Panc1 (cell line): ENCODE data around the gene CACFD1. TPM values are rescaled to one million over a fixed set of nuclear protein-coding genes. Genes with fewer than 3 reads are reported as not detected.

Experiments
- ATAC-seq: fragments of 200-7000 bp; cut with Tn5 transposase; 2 replicates; pipeline ENCODE4 v1.9.1; 2020; ENCODE audit warnings: mild to moderate bottlenecking, moderate library complexity
- BruUV-seq: library from RNA; stranded (reverse); fragments of 400-500 nt; replicated peaks from 2 replicates; lab custom pipeline; 2021; lab: Mats Ljungman, UMichigan
- CTCF ChIA-PET: fragments of 300-600 bp; sonication (Branson Sonifier 250); formaldehyde crosslinking; loops from one replicate; lab custom pipeline; 2022; ENCODE audit warnings: antibody characterized with exemption; lab: Charles Lee
- POLR2A ChIA-PET: fragments of 300-600 bp; sonication (Branson Sonifier 250); formaldehyde crosslinking; loops from one replicate; lab custom pipeline; 2022; ENCODE audit warnings: antibody characterized with exemption; lab: Charles Lee
- DNase-seq: peaks from one replicate; pipeline ENCODE4 v3.0.0-alpha.2; 2010; ENCODE audit warnings: low read depth, low spot score
- H3K27ac ChIP-seq: 2 replicates; pipeline ENCODE4 v1.5.1; 2011; ENCODE audit warnings: mild to moderate bottlenecking, low read length, inconsistent platforms
- H3K27me3 ChIP-seq: fragments of 200-500 bp; sonication (Bioruptor generic); 2 replicates; pipeline ENCODE4 v1.6.0; 2014; ENCODE audit warnings: low read length, inconsistent platforms; ENCODE audit not compliant: control insufficient read depth, insufficient read depth
- H3K36me3 ChIP-seq: fragments of 200-500 bp; sonication (Bioruptor generic); 2 replicates; pipeline ENCODE4 v1.5.1; 2014; ENCODE audit warnings: inconsistent platforms, mild to moderate bottlenecking, low read length, moderate library complexity; ENCODE audit not compliant: control insufficient read depth, insufficient read depth
- H3K4me1 ChIP-seq: 2 replicates; pipeline ENCODE4 v1.5.1; 2011; ENCODE audit warnings: inconsistent platforms, mild to moderate bottlenecking, low read length, moderate library complexity; ENCODE audit not compliant: control insufficient read depth, insufficient read depth
- H3K4me3 ChIP-seq, 2 experiments: 2 replicates each; pipeline ENCODE4 v1.5.1; 2011 to 2012; ENCODE audit warnings: low read depth in 2 of 2, low read length in 2 of 2, mild to moderate bottlenecking in 2 of 2, inconsistent platforms in 1 of 2, moderate library complexity in 1 of 2
- H3K9me3 ChIP-seq: fragments of 200-500 bp; sonication (Bioruptor generic); 2 replicates; pipeline ENCODE4 v1.5.1; 2014; ENCODE audit warnings: low read depth, mild to moderate bottlenecking, inconsistent platforms, low read length, moderate library complexity; ENCODE audit not compliant: control insufficient read depth, insufficient read depth
- POLR2AphosphoS5 ChIP-seq: IDR thresholded peaks from 2 replicates; pipeline ENCODE4 v1.6.1; 2012; ENCODE audit warnings: mild to moderate bottlenecking, low read depth, low read length, moderate library complexity
- SIN3A ChIP-seq: IDR thresholded peaks from 2 replicates; pipeline ENCODE4 v1.6.1; 2012; ENCODE audit warnings: low read depth, mild to moderate bottlenecking, low read length, moderate library complexity, borderline replicate concordance; ENCODE audit not compliant: insufficient read depth
- TCF7L2 ChIP-seq: IDR thresholded peaks from 2 replicates; pipeline ENCODE4 v1.6.1; 2011; ENCODE audit warnings: mild to moderate bottlenecking, low read depth, low read length, inconsistent platforms
- in situ Hi-C: cut with HindIII; loops from 2 replicates; pipeline ENCODE4 v1.10.0; 2016; ENCODE audit warnings: low sequenced_read_pairs, low pct_unique_long_range_greater_than_20kb
- intact Hi-C: fragments of 100-400 bp; cut with micrococcal nuclease; formaldehyde crosslinking; loops from one replicate; pipeline ENCODE4 v1.10.0; 2022; ENCODE audit not compliant: unreplicated experiment
- total RNA-seq: library from RNA; stranded (reverse); gene quantifications from one replicate; pipeline ENCODE4 v1.2.1, GENCODE V29; 2021; ENCODE audit not compliant: unreplicated experiment
- TF ChIP-seq, protein P1 (sequence below): fragments of 450-650 bp; IDR thresholded peaks from 2 replicates; pipeline ENCODE4 v1.5.1; 2017; ENCODE audit warnings: mild to moderate bottlenecking
- TF ChIP-seq, protein P2 (sequence below), 2 experiments: IDR thresholded peaks; 2 replicates each; pipeline ENCODE4 v1.6.1; 2011 to 2012; ENCODE audit warnings: low read depth in 2 of 2, control low read depth in 1 of 2, low read length in 1 of 2, mild to moderate bottlenecking in 1 of 2, moderate library complexity in 1 of 2; ENCODE audit not compliant: insufficient read depth in 1 of 2

CACFD1 gene
- total RNA-seq, 1 experiment from 2014 or later = 13.9 TPM

DNA sequence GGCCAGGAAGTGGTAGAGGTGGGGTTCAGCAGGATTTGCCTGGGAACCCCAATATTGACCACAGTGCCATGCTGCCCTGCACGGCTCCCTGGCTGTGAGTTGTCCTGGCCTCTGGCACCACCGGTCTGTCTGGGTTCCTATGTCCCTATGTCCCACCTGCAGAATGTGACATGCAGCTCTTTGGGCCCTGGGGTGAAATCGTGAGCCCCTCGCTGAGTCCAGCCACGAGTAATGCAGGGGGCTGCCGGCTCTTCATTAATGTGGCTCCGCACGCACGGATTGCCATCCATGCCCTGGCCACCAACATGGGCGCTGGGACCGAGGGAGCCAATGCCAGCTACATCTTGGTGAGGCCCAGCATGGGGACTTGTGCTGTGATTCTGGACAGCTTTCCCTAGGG, 2.0 kb upstream of the CACFD1 start:
- Histone ChIP-seq H3K27ac (no peak overlapping the region), H3K4me3 (no peak overlapping the region), H3K27me3 (no peaks in the 10 kb centered on the region), H3K9me3 (no peaks in the 10 kb centered on the region), H3K4me1 (peaks cover 19% of the 10 kb centered on the region), H3K36me3 (no peaks in the 10 kb centered on the region)
- CTCF ChIA-PET = interaction anchor here (0.6 kb wide), 1 partner anchor 15 kb away, joined by 5 read pairs; no protein-coding TSS in a partner anchor
- DNase-seq (no peak), ATAC-seq (no peak)
- no peak for TF ChIP-seq SIN3A
- TF ChIP-seq, protein P1, sequence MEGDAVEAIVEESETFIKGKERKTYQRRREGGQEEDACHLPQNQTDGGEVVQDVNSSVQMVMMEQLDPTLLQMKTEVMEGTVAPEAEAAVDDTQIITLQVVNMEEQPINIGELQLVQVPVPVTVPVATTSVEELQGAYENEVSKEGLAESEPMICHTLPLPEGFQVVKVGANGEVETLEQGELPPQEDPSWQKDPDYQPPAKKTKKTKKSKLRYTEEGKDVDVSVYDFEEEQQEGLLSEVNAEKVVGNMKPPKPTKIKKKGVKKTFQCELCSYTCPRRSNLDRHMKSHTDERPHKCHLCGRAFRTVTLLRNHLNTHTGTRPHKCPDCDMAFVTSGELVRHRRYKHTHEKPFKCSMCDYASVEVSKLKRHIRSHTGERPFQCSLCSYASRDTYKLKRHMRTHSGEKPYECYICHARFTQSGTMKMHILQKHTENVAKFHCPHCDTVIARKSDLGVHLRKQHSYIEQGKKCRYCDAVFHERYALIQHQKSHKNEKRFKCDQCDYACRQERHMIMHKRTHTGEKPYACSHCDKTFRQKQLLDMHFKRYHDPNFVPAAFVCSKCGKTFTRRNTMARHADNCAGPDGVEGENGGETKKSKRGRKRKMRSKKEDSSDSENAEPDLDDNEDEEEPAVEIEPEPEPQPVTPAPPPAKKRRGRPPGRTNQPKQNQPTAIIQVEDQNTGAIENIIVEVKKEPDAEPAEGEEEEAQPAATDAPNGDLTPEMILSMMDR = no peak
- TF ChIP-seq POLR2AphosphoS5 = no peak
- TF ChIP-seq TCF7L2 = no peak
- intact Hi-C loops = no loop called here
- in situ Hi-C loops = no loop called here
- POLR2A ChIA-PET = no interaction called here
- no TSS peak for BruUV-seq

DNA sequence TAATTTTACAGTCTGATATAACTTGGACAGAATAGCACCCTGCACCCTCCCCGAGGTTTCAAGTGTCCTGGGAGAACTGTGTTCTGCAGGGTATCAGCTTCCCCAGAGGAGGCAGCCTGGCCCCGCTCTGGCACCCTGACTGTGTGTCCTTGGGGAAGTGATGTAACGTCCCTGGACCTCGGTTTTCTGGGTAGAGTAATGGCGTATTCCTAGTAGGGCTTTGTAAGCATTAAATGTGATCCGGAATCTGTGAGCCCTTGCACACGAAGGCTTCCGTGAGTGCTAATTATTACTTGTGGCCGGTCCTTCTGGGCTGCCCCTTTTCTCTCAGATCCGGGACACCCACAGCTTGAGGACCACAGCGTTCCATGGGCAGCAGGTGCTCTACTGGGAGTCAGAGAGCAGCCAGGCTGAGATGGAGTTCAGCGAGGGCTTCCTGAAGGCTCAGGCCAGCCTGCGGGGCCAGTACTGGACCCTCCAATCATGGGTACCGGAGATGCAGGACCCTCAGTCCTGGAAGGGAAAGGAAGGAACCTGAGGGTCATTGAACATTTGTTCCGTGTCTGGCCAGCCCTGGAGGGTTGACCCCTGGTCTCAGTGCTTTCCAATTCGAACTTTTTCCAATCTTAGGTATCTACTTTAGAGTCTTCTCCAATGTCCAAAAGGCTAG, 1.0 kb upstream of the CACFD1 start:
- POLR2A ChIA-PET = no interaction called here
- ATAC-seq (no peak), DNase-seq (no peak)
- in situ Hi-C loops (no loop called here), intact Hi-C loops (no loop called here)
- no peaks in the 10 kb centered on the region for H3K27me3 ChIP-seq
- peak overlapping the region; percentile 61 for H3K27ac ChIP-seq
- CTCF ChIA-PET = interaction anchor here (0.5 to 1.2 kb wide), 4 partner anchors 11 to 36 kb away, joined by 3 to 8 read pairs (median 4); no protein-coding TSS in a partner anchor
- no TSS peak for BruUV-seq
- TF ChIP-seq, protein P1 = no peak
- TF ChIP-seq SIN3A (no peak), TCF7L2 (no peak), POLR2AphosphoS5 (no peak)
- TF ChIP-seq, protein P2, sequence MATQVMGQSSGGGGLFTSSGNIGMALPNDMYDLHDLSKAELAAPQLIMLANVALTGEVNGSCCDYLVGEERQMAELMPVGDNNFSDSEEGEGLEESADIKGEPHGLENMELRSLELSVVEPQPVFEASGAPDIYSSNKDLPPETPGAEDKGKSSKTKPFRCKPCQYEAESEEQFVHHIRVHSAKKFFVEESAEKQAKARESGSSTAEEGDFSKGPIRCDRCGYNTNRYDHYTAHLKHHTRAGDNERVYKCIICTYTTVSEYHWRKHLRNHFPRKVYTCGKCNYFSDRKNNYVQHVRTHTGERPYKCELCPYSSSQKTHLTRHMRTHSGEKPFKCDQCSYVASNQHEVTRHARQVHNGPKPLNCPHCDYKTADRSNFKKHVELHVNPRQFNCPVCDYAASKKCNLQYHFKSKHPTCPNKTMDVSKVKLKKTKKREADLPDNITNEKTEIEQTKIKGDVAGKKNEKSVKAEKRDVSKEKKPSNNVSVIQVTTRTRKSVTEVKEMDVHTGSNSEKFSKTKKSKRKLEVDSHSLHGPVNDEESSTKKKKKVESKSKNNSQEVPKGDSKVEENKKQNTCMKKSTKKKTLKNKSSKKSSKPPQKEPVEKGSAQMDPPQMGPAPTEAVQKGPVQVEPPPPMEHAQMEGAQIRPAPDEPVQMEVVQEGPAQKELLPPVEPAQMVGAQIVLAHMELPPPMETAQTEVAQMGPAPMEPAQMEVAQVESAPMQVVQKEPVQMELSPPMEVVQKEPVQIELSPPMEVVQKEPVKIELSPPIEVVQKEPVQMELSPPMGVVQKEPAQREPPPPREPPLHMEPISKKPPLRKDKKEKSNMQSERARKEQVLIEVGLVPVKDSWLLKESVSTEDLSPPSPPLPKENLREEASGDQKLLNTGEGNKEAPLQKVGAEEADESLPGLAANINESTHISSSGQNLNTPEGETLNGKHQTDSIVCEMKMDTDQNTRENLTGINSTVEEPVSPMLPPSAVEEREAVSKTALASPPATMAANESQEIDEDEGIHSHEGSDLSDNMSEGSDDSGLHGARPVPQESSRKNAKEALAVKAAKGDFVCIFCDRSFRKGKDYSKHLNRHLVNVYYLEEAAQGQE (IDR thresholded peaks at IDR 0.05; ENCODE audit: insufficient read depth in 1 of 2, low read depth in 2 of 2, low read length in 1 of 2) = no peak
- H3K9me3 ChIP-seq = no peaks in the 10 kb centered on the region
- H3K4me1 ChIP-seq = peaks cover 19% of the 10 kb centered on the region
- peak overlapping the region; percentile 50 to 64 for H3K4me3 ChIP-seq
- H3K36me3 ChIP-seq = no peaks in the 10 kb centered on the region
